C4-2B (cell line): ENCODE results near the gene COL13A1.

Experiments
- CTCF ChIP-seq: fragments of 450-650 bp; conservative IDR thresholded peaks from 2 replicates; pipeline ENCODE4 v1.5.1; 2017; ENCODE audit warnings: mild to moderate bottlenecking
- ZFX ChIP-seq: fragments of 450-650 bp; IDR thresholded peaks from 2 replicates; pipeline ENCODE4 v1.6.1; 2017

DNA sequence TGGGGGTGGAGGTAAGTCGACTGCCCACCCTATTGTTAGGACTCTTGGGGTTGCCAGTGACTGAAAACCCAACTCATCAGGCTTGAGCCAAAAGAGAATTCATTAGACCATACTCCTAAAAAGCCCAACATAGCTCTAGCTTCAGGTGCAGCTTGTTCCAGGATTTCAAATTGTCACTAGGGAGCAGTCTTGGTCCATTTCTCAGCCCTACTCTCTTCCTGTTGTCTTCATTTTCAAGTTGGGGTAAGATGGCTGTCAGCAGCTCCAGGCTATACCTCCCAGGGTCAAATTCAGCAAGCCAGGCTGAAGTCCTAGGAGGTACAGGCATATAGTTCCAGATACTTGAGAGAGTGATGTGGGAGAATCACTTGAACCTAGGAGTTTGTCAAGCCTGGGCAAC lies 14.9 kb upstream of the COL13A1 start:
- TF ChIP-seq CTCF (peak; percentile 41), ZFX (no peak)
